GM12873 (cell line): Measurements from ENCODE around the gene NIT2.

Experiments used
- CTCF ChIP-seq: IDR thresholded peaks from 2 replicates; pipeline ENCODE4 v1.5.1; 2012; ENCODE audit warnings: low read depth, mild to moderate bottlenecking, moderate library complexity, low read length, control low read depth; ENCODE audit not compliant: insufficient read depth; ENCODE audit errors: missing control alignments

The NIT2 gene

GRCh38 chr3:100310355-100310965 lies 24.1 kb upstream of the NIT2 start:
- TF ChIP-seq CTCF: no peak

GRCh38 chr3:100311011-100311410 lies 23.5 kb upstream of the NIT2 start:
- TF ChIP-seq CTCF: no peak

- peak; percentile 60 for TF ChIP-seq CTCF
Measured at GRCh38 chr3:100316641-100317069, 17.9 kb upstream of the NIT2 start.

- TF ChIP-seq CTCF: no peak
Measured at GRCh38 chr3:100317912-100318311, 16.6 kb upstream of the NIT2 start.

GRCh38 chr3:100319951-100320350 lies 14.6 kb upstream of the NIT2 start:
- no peak for TF ChIP-seq CTCF

GRCh38 chr3:100324044-100324443 lies 10.5 kb upstream of the NIT2 start:
- TF ChIP-seq CTCF: no peak

GRCh38 chr3:100325827-100326226 lies 8.7 kb upstream of the NIT2 start:
- TF ChIP-seq CTCF: no peak
